NCI-H2196 treated with DMSO at 0.1 percent for 48 hours (cell line): ENCODE data around the gene AGAP9.
"Not testable (repeated sequence)": the region's sequence is repeated elsewhere in the genome, so short reads cannot be mapped to it uniquely, and the experiment has no call there.

ENCODE experiments used
- DNase-seq: peaks from one replicate; lab custom pipeline; 2025; ENCODE audit not compliant: unreplicated experiment; lab: John Stamatoyannopoulos, UW

The AGAP9 gene

GRCh38 chr10:47489630-47490029 is 33.8 kb downstream of the AGAP9 start:
- DNase-seq: not testable (repeated sequence)

GRCh38 chr10:47485943-47486342 is 37.5 kb downstream of the AGAP9 start:
- DNase-seq: not testable (repeated sequence)

- DNase-seq: not testable (repeated sequence)
Measured at GRCh38 chr10:47484786-47485185, 38.7 kb downstream of the AGAP9 start.

GRCh38 chr10:47483923-47484322 is 39.5 kb downstream of the AGAP9 start, which contains the start of gene ANXA8:
Gene ANXA8 (minus strand): TSS chr10:47484115. CDS start chr10:47483933, 182 bp downstream.
- not testable (repeated sequence) for DNase-seq

- not testable (repeated sequence) for DNase-seq
Measured at GRCh38 chr10:47482367-47482766, 41.1 kb downstream of the AGAP9 start.

GRCh38 chr10:47481768-47482181 is 41.7 kb downstream of the AGAP9 start:
- DNase-seq: not testable (repeated sequence)

- DNase-seq: not testable (repeated sequence)
Measured at GRCh38 chr10:47481182-47481766, 42.2 kb downstream of the AGAP9 start.

GRCh38 chr10:47480133-47480532 is 43.3 kb downstream of the AGAP9 start:
- not testable (repeated sequence) for DNase-seq

GRCh38 chr10:47478114-47478513 is 45.3 kb downstream of the AGAP9 start:
- not testable (repeated sequence) for DNase-seq

GRCh38 chr10:47477078-47477477 is 46.4 kb downstream of the AGAP9 start:
- DNase-seq: not testable (repeated sequence)

- not testable (repeated sequence) for DNase-seq
Measured at GRCh38 chr10:47475101-47475500, 48.3 kb downstream of the AGAP9 start.

GRCh38 chr10:47473516-47473915 is 49.9 kb downstream of the AGAP9 start:
- DNase-seq: not testable (repeated sequence)

GRCh38 chr10:47472647-47473046 is 50.8 kb downstream of the AGAP9 start:
- not testable (repeated sequence) for DNase-seq

GRCh38 chr10:47472072-47472471 is 51.4 kb downstream of the AGAP9 start:
- not testable (repeated sequence) for DNase-seq

GRCh38 chr10:47468731-47469528 is 54.5 kb downstream of the AGAP9 start:
- not testable (repeated sequence) for DNase-seq

GRCh38 chr10:47467957-47468356 is 55.5 kb downstream of the AGAP9 start:
- not testable (repeated sequence) for DNase-seq

GRCh38 chr10:47467458-47467857 is 56.0 kb downstream of the AGAP9 start:
- not testable (repeated sequence) for DNase-seq

GRCh38 chr10:47465216-47465917 is 58.1 kb downstream of the AGAP9 start:
- not testable (repeated sequence) for DNase-seq

- not testable (repeated sequence) for DNase-seq
Measured at GRCh38 chr10:47462577-47463358, 60.7 kb downstream of the AGAP9 start.

GRCh38 chr10:47461261-47461687 is 62.2 kb downstream of the AGAP9 start:
- not testable (repeated sequence) for DNase-seq
